GM19099 (cell line): ENCODE data around the gene ARHGAP15.

Experiments used
- POLR2A ChIP-seq: IDR thresholded peaks from 3 replicates; pipeline ENCODE4 v1.6.1; 2011; ENCODE audit warnings: low read depth; ENCODE audit not compliant: insufficient read length; ENCODE audit errors: extremely low read depth

The ARHGAP15 gene

DNA sequence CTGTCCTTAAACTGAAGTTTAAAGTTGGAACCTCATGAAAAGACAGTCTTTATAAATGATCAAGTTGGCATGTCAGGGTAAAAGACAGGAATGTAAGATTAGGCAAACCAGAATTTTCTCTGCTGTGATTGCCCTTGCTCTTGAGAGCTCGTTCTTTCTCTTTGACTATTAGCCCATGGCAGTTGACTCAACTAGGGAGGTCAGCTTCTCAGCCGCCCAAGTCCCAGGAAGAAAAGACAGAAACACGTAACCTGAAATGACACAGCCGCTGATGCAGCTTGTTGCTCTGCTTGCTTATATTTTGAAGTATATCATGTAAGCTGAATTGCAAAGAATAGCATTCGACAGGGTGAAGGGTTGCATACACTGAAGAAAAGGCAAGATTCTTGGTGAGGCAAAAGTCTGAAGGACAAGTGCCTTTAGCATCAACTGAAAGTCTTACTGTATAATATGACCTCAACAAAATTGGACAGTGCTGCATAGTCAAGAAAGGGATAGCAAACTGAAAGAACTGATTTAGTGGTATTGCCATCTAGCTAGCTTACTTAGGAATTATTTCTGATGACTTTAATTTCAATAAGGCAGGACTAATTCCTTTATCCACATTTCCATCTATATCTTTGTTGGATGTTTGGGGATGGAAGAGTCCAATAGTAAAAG is 54.7 kb downstream of the ARHGAP15 start:
- no peak for TF ChIP-seq POLR2A

GRCh38 chr2:143186876-143187275 is 57.7 kb downstream of the ARHGAP15 start:
- TF ChIP-seq POLR2A: no peak

DNA sequence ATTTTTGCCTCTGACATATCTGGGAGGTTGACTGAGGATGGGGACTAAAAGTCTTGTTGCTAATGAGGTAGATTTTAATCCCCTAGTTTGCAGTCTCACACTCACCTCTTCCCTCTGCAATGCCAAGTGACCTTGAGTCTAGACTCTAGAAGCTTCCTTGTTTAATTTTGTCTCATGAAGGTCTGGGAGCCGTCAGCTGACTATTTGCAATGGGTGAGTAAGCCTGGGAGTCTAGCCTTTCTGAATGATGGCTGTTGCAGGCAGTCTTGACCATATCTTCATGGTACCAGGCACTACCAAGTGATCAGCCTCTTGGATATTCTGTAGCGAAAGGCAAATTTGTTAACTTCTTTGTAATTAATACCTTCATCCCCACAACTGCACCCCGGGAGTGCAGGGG is 61.2 kb downstream of the ARHGAP15 start:
- TF ChIP-seq POLR2A: no peak

- TF ChIP-seq POLR2A: no peak
Measured at GRCh38 chr2:143192106-143192505, 62.9 kb downstream of the ARHGAP15 start.

DNA sequence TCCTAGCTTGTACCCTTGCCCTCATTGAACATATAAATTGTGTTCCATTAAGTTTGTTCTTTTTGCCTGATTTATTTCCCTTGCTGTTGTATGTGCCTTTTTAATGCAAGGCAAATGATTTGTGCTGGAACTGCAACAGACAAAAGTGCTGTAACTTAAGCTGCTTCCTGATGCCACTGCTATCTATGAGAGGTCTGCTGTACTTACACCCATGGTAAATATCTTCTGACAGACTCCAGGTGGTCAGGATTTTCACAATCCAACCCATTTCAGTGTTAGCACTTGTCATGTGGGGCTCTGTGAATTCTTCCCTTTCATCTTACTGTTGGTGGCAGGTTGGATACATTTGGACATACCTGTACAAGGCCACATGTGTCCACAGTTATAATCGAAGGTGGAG is 63.5 kb downstream of the ARHGAP15 start:
- TF ChIP-seq POLR2A: no peak

GRCh38 chr2:143193121-143193520 is 63.9 kb downstream of the ARHGAP15 start:
- no peak for TF ChIP-seq POLR2A

DNA sequence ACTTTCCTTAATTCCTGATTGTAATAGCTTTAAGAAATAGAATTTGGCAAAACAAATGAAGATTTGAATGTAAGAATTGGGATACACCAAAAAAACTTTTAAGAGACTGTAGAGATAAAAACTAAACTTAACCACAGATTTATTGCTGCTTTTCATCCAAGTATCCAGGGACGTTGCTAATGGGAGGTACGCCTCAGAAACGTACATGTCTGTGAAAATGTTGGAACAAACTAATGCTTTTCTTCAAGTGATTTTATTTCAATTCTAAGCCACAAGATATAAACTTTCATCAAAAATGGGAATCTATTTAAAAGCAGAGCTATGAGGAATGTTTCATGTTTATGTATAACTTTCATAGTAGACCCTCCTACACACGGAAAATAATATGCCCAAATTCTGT is 66.3 kb downstream of the ARHGAP15 start:
- TF ChIP-seq POLR2A: no peak

DNA sequence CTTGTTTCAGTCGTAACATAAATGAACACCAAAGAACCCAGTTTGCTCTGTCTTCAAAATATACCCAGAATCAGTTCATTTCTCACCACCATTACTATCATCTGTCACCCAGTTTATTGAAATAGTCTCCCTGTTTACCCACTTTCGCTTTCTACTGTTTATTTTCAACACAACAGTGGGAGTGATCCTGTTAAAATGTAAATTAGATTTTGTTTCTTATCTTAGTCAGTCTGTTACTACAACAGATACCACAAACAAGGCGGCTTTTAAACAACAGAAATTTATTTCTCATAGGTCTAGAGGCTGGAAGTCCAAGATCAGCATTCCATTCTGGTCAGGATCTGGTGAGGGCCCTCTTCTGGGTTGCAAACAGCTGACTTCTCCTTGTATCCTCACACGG is 74.8 kb downstream of the ARHGAP15 start:
- TF ChIP-seq POLR2A: no peak

- TF ChIP-seq POLR2A: no peak
Measured at GRCh38 chr2:143205106-143205764, 76.0 kb downstream of the ARHGAP15 start.

- TF ChIP-seq POLR2A: no peak
Measured at GRCh38 chr2:143209570-143210445, 80.6 kb downstream of the ARHGAP15 start.

- no peak for TF ChIP-seq POLR2A
Measured at GRCh38 chr2:143210446-143210819, 81.2 kb downstream of the ARHGAP15 start.

- no peak for TF ChIP-seq POLR2A
Measured at GRCh38 chr2:143217512-143218115, 88.4 kb downstream of the ARHGAP15 start.

- TF ChIP-seq POLR2A: no peak
Measured at GRCh38 chr2:143218621-143219020, 89.4 kb downstream of the ARHGAP15 start.

- TF ChIP-seq POLR2A: no peak
Measured at GRCh38 chr2:143219266-143219665, 90.0 kb downstream of the ARHGAP15 start.

DNA sequence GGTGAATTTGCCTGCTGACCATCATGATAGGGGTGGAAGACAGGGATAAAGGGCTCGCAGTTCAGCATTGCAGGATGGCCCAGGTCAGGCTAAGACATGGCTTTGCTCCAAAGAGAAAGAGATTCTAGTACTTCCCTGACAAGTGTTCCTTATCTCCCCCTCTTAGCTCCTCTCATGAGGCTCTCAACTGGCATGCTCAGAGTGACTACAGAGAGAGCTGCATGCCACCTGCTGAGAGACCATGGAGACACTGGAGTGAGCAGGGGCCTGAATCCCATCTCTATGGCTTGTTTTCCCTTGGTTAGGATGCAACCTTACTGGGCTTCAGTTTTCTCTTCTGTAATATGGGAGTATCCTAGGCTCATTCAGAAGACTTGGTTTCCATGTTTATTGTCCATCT is 94.3 kb downstream of the ARHGAP15 start:
- TF ChIP-seq POLR2A: no peak
